Measurements from ENCODE around the gene GPRASP3.

Gene GPRASP3

GRCh38 chrX:102765217-102765616, 44.7 kb downstream of the GPRASP3 start:
- peak; percentile 56 for DNase-seq (ENCODE audit: low read depth)

- DNase-seq (ENCODE audit: low read depth): peak; percentile 82
Measured at GRCh38 chrX:102765809-102766208, 45.3 kb downstream of the GPRASP3 start.

GRCh38 chrX:102767287-102767686, 46.7 kb downstream of the GPRASP3 start:
- no peak for DNase-seq (ENCODE audit: low read depth)

- peak; percentile 88 for DNase-seq (ENCODE audit: low read depth)
Measured at GRCh38 chrX:102768987-102769761, 48.6 kb downstream of the GPRASP3 start.

All from amniotic epithelial cell (primary cell).